GM18861 (cell line): Measurements from ENCODE around the gene FOXC1.

Experiments
- ATAC-seq: cut with Tn5 transposase; IDR thresholded peaks from one replicate; pipeline ENCODE4 v1.9.1; 2021; ENCODE audit not compliant: unreplicated experiment

The FOXC1 gene

DNA sequence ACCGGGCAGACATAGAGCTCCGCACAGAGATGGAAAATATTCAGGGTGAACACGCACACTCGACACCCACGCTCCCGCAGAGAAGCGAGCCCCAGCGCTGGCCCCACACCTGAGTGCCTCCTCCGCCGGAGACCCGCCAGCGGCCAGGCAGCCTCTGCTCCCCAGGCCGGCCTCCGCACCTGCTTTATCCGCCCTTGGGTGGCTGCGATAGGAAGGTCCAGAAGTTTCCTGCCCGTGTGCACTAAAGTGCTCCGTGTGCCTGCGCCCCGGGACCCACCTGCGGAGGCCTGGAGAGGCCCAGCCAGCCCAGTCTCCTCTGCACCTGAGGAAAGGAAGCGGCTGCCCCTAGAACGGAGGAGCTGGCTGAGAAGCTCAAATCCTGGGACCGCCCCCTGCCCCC, 10.8 kb upstream of the FOXC1 start:
- no peak for ATAC-seq

DNA sequence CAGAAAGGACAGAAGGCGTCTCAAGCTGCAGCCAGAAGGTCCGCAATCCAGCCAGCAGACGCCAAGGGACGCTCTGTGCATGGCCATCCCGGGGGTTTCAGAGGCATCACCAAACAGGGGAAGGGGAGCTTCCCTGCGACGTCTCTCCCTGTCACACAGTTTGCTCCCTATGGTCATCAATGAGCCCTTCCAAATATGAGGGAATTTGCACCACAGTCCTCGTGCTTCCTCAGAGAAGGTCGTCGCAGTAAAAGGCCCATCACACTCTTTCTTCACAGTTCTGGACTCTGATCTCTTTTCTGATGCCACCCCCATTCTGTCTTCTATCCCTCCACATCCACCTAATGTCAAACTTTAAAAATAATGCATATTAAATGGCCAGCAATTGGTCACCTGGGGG, 10.2 kb upstream of the FOXC1 start:
- ATAC-seq, result no peak

- ATAC-seq, result no peak
Observed at GRCh38 chr6:1600063-1600763, 9.5 kb upstream of the FOXC1 start.

DNA sequence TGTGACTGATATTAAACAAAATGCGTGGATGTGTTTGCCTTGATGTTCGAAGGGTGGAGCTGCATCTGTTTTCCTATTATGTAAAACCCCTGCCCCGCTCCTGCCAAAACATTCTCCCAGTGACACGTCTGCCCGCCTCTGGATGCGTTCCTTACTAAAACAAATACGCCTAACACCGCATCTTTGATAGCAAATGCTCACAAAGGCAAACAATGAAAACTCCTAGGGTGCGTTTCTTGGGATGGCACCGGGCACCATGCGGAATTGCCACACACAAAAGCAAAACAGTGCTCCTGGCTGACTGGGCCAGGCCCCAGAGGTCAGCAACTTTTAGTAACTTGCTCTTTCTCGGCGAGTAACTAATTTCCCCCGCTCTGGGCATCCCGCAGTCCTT, 9.0 kb upstream of the FOXC1 start:
- ATAC-seq, result no peak

- no peak for ATAC-seq
Observed at GRCh38 chr6:1601158-1602048, 8.3 kb upstream of the FOXC1 start.

DNA sequence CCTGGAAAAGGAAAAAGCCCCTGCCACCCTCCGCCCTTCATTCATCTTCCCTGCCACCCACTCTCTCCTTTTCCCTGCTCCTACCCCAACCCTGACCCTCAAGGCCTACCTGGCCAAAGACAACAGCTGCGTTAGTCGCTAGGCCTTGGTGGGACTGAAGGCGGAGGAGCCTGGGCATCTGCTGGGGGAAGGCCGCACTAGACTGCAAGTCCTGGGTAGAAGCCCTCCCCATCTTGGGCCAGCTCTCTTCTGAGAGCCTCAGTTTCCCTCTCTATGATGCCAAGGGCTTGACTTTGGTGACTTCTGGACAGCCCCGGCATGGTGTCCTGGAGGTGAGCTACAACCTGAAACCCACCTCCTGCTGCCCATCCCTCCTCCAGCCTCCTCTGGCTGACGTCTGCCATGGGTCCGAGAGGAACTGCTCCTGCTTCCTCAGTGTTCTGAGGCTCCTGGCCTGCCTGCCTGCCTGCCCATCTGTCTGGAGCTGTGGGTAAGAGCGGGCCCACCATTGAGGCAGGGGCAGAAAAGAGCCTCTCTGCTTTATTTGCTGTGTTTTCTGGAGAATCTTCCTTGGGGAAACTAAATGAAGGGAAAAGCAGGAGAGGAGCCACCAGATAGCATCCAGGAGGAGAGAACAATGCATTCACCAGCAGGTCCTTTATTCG, 7.5 kb upstream of the FOXC1 start:
- ATAC-seq, result no peak

- no peak for ATAC-seq
Observed at GRCh38 chr6:1603708-1604107, 6.0 kb upstream of the FOXC1 start.

DNA sequence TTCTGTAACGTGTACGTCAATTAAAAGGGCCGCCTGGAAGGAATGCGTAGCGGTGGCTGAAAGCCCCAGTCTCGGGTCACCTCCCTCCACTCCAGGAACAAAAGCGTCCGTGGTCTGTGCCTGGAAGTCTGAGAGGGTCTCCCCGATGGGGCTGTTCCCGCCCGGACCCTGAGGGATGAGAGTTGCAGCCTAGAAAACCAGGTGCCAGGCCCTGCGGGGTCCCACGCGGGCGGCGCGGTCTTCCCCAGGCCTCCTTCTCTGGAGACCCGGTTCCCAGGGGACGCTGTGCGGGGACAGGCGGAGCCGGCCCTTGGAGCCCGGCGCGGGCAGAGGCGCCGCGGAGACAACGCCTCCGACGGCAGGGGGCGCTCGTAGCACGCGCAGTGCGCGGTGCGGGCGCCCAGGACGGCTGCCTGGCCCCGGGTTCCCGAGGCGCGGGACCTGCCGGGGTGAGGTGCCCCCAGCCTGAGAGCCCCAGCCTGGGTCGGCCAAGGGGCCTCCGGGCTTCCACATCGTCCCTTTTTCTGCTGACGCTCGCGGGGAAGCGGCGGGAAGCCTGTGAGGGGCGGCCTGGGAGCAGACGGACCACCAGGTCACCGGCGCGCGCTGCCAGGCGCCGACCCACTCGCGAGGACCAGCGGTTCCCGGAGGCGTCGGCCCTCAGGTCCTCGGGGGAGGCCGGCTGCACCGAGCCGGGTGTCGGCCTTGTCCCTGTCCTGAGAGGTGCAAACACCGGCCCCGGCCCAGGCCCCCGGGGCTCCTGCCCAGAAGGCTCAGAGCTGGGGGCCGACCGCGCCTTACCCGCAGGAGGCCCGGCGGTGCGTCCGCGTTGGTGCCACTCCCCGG, 5.3 kb upstream of the FOXC1 start:
- ATAC-seq, result peak; percentile 57

GRCh38 chr6:1605004-1605892, 4.5 kb upstream of the FOXC1 start:
- no peak for ATAC-seq

GRCh38 chr6:1605893-1606779, 3.6 kb upstream of the FOXC1 start:
- ATAC-seq, result no peak

- ATAC-seq, result no peak
Observed at GRCh38 chr6:1606780-1607515, 2.8 kb upstream of the FOXC1 start.

DNA sequence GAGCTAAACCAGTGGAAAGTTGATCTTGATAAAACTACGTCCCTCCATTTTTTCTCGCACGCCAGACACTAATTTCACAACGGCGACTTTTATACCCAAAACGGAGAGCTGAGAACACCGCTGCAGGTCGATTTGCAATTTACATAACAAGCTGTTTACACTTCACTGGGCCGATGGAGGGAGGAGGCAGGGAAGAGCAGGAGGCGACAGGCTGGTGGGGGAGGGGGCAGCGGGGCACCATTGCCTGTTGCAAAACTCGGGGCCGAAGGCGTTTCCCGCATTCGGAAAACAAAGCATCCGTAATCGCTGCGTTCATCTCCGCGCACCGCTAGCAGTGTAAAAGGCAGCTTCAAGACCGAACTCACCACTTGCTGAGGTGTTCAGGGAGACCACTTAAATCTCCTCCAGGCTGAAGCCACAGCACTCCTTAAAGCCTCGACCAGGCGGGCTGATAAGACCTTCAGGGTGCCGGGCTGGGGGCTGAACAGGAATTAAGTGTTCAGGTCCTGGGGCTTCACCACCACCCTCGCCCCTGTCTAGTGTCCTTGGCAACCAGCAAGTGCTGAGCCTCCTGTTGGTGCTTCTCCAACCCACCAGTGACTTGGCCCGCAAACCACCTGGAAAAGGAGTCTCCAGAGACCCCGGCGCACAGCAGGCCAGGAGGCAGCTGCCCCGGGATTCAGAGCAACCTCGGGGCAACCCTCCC, 2.0 kb upstream of the FOXC1 start:
- ATAC-seq, result no peak

GRCh38 chr6:1608222-1609040, 1.3 kb upstream of the FOXC1 start:
- no peak for ATAC-seq

DNA sequence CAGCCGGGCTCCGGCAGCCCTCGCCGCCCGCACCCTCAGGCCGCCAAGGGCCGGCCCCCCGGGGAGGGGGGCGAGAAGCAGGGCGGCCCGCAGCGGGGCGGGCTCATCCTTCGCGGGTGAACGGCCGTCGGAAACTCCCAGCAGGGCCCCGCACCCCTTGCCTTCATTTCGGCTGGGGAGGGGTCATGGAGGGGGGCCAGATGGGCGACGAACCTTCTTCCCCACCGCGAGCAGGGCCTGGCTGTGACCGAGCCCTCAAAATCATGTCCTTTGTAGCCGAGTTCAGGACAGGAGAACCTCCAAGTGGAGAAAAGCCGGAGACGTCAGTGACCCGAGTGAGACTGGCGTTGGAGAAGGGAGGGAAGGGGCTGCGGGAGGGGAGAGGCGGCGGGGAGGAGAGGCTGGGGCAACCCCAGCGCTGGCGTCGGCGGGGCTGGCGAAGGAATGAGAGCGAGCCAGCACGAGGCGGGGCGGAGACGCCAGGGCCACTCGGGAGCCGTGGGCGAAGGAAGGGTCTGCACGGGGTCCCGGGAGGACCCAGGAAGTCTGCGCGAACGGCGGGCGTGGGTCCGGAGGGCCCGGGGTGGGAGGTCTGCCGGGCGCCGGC, 571 bp upstream of the FOXC1 start:
- ATAC-seq, result no peak

DNA sequence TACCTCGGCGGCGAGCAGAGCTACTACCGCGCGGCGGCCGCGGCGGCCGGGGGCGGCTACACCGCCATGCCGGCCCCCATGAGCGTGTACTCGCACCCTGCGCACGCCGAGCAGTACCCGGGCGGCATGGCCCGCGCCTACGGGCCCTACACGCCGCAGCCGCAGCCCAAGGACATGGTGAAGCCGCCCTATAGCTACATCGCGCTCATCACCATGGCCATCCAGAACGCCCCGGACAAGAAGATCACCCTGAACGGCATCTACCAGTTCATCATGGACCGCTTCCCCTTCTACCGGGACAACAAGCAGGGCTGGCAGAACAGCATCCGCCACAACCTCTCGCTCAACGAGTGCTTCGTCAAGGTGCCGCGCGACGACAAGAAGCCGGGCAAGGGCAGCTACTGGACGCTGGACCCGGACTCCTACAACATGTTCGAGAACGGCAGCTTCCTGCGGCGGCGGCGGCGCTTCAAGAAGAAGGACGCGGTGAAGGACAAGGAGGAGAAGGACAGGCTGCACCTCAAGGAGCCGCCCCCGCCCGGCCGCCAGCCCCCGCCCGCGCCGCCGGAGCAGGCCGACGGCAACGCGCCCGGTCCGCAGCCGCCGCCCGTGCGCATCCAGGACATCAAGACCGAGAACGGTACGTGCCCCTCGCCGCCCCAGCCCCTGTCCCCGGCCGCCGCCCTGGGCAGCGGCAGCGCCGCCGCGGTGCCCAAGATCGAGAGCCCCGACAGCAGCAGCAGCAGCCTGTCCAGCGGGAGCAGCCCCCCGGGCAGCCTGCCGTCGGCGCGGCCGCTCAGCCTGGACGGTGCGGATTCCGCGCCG, 994 bp downstream of the FOXC1 start:
- no peak for ATAC-seq

DNA sequence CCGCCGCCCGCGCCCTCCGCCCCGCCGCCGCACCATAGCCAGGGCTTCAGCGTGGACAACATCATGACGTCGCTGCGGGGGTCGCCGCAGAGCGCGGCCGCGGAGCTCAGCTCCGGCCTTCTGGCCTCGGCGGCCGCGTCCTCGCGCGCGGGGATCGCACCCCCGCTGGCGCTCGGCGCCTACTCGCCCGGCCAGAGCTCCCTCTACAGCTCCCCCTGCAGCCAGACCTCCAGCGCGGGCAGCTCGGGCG, 1.5 kb downstream of the FOXC1 start:
- no peak for ATAC-seq
